Hepatocyte (in vitro differentiated cells): ENCODE results near the gene HSPBP1.

Source experiments
- EZH2 ChIP-seq: fragments of 200-600 bp; sonication (generic); IDR thresholded peaks from 2 replicates; pipeline ENCODE4 v1.6.1; 2016; ENCODE audit warnings: antibody characterized with exemption, mild to moderate bottlenecking, borderline replicate concordance
- EZH2phosphoT487 ChIP-seq: fragments of 200-600 bp; sonication (generic); IDR thresholded peaks from one replicate; pipeline ENCODE4 v1.6.1; 2018; ENCODE audit warnings: antibody characterized with exemption, mild to moderate bottlenecking, low read depth, moderate library complexity; ENCODE audit not compliant: unreplicated experiment, severe bottlenecking
- TF ChIP-seq, protein P1 (sequence below): fragments of 200-600 bp; sonication (generic); IDR thresholded peaks from 2 replicates; pipeline ENCODE4 v1.5.1; 2016; ENCODE audit warnings: antibody characterized with exemption, mild to moderate bottlenecking; ENCODE audit not compliant: poor library complexity

DNA sequence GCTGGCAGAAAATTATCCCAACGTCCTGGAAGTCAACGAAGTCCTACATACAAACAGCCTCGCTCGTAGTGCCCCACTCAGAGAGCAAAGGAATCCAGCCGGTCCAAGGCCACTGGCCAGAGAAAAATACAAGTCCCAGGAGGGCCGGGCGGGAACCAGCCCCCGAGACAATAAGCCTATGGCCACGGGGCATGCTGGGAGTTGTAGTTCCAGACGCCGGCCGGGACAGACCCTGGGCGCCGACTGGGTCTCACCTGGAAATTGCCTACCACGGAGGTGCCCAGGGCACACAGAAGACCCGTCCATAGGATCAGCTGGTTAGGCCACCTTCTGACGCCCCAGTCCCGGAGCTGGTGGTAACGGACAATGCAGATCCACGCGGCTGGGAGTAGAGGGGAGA is 39.9 kb upstream of the HSPBP1 start:
- TF ChIP-seq, protein P1, sequence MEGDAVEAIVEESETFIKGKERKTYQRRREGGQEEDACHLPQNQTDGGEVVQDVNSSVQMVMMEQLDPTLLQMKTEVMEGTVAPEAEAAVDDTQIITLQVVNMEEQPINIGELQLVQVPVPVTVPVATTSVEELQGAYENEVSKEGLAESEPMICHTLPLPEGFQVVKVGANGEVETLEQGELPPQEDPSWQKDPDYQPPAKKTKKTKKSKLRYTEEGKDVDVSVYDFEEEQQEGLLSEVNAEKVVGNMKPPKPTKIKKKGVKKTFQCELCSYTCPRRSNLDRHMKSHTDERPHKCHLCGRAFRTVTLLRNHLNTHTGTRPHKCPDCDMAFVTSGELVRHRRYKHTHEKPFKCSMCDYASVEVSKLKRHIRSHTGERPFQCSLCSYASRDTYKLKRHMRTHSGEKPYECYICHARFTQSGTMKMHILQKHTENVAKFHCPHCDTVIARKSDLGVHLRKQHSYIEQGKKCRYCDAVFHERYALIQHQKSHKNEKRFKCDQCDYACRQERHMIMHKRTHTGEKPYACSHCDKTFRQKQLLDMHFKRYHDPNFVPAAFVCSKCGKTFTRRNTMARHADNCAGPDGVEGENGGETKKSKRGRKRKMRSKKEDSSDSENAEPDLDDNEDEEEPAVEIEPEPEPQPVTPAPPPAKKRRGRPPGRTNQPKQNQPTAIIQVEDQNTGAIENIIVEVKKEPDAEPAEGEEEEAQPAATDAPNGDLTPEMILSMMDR: no peak
- TF ChIP-seq EZH2 (no peak), EZH2phosphoT487 (no peak)
